Activated naive CD4-positive, alpha-beta T cell treated with anti-CD3 and anti-CD28 coated beads, Interleukin-2, amount 50 U/mL, for 72 hours (primary cell): ENCODE measurements around the gene BCR. TPM values are rescaled to one million over a fixed set of nuclear protein-coding genes. Genes with fewer than 3 reads are reported as not detected.
A peak's percentile ranks its signal among the peaks of the same experiment; 100 is the strongest.

ENCODE experiments used
- ATAC-seq, 2 donors: fragments of 150-1000 bp; cut with Tn5 transposase; 2 replicates each; pipeline ENCODE4 v1.10.0; 2021; ENCODE audit warnings: mild to moderate bottlenecking in 2 of 2, moderate library complexity in 2 of 2
- DNase-seq, 2 donors: peaks; one replicate each; pipeline ENCODE4 v3.0.0; 2021 to 2022; ENCODE audit warnings: low spot score in 2 of 2
- H3K27ac Mint-ChIP-seq, 2 donors: one replicate each; pipeline ENCODE4 v1.8.0; 2022; ENCODE audit warnings: mild to moderate bottlenecking in 2 of 2, mixed read lengths in 2 of 2
- H3K36me3 Mint-ChIP-seq, 2 donors: one replicate each; pipeline ENCODE4 v1.8.0; 2022; ENCODE audit warnings: mixed read lengths in 2 of 2
- H3K9me3 Mint-ChIP-seq, 2 donors: one replicate each; pipeline ENCODE4 v1.8.0; 2022; ENCODE audit warnings: mixed read lengths in 2 of 2
- total RNA-seq, 2 donors: library from RNA; stranded (reverse); gene quantifications; one replicate each; pipeline ENCODE4 v1.2.3, GENCODE V29; 2022

The BCR gene
- total RNA-seq, 2 donors from 2014 or later = 44.9 to 63.7 TPM

DNA sequence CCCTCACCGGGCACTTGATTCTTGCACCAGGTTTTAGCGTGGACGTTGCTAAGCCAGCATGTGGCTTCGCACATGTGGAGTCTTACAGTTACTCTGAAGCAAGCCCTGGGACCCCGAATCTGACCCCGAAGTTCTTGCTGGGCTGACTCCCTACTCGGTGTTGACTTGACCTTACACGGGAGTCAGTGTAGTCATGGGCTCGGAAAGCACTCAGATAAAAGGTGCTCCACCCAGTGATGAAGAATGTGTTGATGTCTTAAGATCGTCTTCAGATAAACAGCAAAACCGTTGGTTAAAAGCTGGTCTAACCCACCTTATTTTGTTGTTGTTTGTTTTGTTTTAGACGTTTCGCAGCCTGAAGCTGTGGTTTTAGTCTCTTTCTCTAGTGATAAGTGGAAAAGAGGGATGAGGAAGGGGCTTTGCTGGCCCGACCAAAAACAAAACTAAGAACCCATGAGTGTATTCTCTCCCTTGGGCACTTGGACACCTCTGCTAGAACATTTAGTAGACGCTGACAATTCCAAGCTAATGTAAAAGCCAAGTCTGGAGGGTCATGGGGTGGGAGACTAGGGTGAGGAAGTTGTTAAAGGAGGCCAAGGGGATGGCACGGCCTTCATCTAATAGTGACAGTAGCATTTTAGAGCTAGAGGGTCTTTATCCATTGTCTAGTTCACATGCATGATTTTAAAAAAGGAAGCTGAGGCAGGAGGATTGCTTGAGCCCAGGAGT lies 69.9 kb downstream of the BCR start:
- DNase-seq = no peak
- Mint-ChIP-seq H3K36me3 (peaks cover 4 to 14% of the 10 kb centered on the region in 2 donors), H3K27ac (peak overlapping the region; percentile 50 to 82), H3K9me3 (no peaks in the 10 kb centered on the region)
- ATAC-seq = no peak

GRCh38 chr22:23250785-23251363 lies 70.6 kb downstream of the BCR start:
- no peak for DNase-seq
- Mint-ChIP-seq H3K36me3 (peaks cover 4 to 14% of the 10 kb centered on the region in 2 donors), H3K9me3 (no peaks in the 10 kb centered on the region), H3K27ac (peak overlapping the region in 1 of 2 donors; percentile 82)
- no peak for ATAC-seq

DNA sequence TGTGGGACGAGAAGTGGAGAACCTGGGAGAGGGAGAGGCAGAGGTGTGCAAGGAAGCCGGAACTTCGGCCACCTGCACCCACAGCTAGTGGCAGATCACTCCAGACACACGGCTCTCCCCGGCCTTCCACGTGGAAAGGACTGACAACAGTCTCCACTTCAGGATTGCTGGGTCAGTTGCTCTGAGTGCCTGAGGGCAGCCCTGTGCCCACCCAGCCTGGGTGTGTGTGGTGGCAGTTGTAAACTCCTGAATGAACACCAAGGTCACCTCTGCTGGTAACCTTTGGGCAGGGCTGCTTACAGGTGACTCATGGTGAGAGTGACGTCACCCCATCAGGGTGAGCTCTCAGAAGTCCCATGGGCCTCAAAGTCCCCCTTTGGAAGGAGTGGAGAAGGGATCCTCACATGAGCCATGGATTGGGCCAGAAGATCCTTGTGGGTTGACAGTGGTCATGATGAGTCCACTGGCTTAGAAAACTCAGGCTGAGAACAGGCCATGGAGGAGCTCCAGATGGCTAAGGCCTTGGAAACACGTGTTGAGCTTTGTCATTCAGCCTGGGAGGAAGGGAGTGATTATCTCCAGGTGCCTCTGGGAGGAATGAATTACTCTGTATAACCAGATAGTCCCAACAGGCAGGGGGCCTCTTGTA lies 71.3 kb downstream of the BCR start:
- DNase-seq (no peak), ATAC-seq (peak; percentile 78 to 88)
- no peak overlapping the region for H3K27ac Mint-ChIP-seq

GRCh38 chr22:23253475-23254055 lies 73.3 kb downstream of the BCR start:
- Mint-ChIP-seq H3K9me3 (no peaks in the 10 kb centered on the region), H3K27ac (peak overlapping the region in 1 of 2 donors; percentile 46), H3K36me3 (peaks cover 4% of the 10 kb centered on the region in 2 donors)
- DNase-seq (no peak), ATAC-seq (no peak)

More for the DNA sequence above, 71.3 kb downstream of the BCR start:
- Mint-ChIP-seq H3K9me3 (no peaks in the 10 kb centered on the region), H3K36me3 (peaks cover 4 to 14% of the 10 kb centered on the region in 2 donors)

GRCh38 chr22:23255506-23256170 lies 75.3 kb downstream of the BCR start:
- H3K27ac Mint-ChIP-seq = peak overlapping the region; percentile 62 to 86
- DNase-seq (no peak), ATAC-seq (no peak)
- H3K9me3 Mint-ChIP-seq = no peaks in the 10 kb centered on the region
- peaks cover 4% of the 10 kb centered on the region in 2 donors for H3K36me3 Mint-ChIP-seq

DNA sequence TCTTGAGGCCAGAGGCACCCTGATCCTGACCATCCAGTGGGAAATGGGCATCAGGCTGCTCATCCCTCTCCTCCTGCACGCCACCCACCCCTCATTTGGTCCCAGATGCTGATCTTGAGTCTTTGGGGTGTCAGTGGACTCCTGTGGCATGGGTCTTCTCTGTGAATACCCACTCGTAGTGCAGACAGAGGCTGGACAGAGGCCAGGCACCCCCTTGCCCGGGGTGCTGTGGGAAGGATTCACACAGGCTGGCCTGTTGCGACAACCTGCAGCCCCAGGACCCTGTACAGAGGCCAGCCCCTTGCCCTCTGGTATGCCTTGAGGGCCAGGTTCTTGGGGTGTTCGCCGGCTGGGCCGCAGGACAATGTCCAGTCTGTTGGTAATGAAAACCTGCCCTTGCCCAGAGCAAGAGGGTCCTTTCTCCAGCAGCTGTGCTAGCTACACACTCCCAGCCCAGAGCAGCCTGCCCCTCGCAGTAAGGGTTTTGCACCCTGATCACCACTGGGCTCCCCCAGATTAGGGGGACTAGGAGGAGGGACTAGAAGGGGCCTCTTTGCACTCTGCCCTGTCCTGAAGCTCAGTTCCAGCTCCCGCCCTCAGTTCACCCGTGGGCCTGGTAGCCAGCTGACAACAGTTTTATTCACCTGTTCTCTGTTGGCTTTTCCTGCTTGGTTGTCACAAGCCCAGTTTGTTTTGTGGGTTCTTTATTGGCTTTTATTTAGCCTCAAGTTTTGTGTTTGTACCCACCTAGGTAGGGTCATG lies 76.0 kb downstream of the BCR start:
- Mint-ChIP-seq H3K36me3 (peaks cover 4% of the 10 kb centered on the region in 2 donors), H3K27ac (peak overlapping the region; percentile 62 to 86), H3K9me3 (no peaks in the 10 kb centered on the region)
- ATAC-seq (no peak), DNase-seq (no peak)

GRCh38 chr22:23256986-23257888 lies 76.9 kb downstream of the BCR start:
- peak overlapping the region in 1 of 2 donors; percentile 62 for H3K27ac Mint-ChIP-seq
- peaks cover 4% of the 10 kb centered on the region in 2 donors for H3K36me3 Mint-ChIP-seq
- H3K9me3 Mint-ChIP-seq = no peaks in the 10 kb centered on the region
- ATAC-seq (no peak), DNase-seq (no peak)

GRCh38 chr22:23257889-23258825 lies 77.8 kb downstream of the BCR start:
- DNase-seq (no peak), ATAC-seq (no peak)
- Mint-ChIP-seq H3K9me3 (no peaks in the 10 kb centered on the region), H3K27ac (peak overlapping the region in 1 of 2 donors; percentile 74), H3K36me3 (peaks cover 4% of the 10 kb centered on the region in 2 donors)

GRCh38 chr22:23258826-23259170 lies 78.5 kb downstream of the BCR start:
- DNase-seq = no peak
- no peak for ATAC-seq
- no peak overlapping the region for H3K27ac Mint-ChIP-seq
- peaks cover 2% of the 10 kb centered on the region in 2 donors for H3K36me3 Mint-ChIP-seq
- no peaks in the 10 kb centered on the region for H3K9me3 Mint-ChIP-seq

- H3K9me3 Mint-ChIP-seq = no peaks in the 10 kb centered on the region
- DNase-seq = no peak
These were observed 79.8 kb downstream of the BCR start for GRCh38 chr22:23259916-23260644.

GRCh38 chr22:23260645-23261581 lies 80.6 kb downstream of the BCR start:
- ATAC-seq (no peak), DNase-seq (no peak)
- Mint-ChIP-seq H3K9me3 (no peaks in the 10 kb centered on the region), H3K27ac (no peak overlapping the region), H3K36me3 (no peaks in the 10 kb centered on the region)

More at GRCh38 chr22:23259916-23260644, 79.8 kb downstream of the BCR start:
- Mint-ChIP-seq H3K36me3 (no peaks in the 10 kb centered on the region), H3K27ac (peak overlapping the region; percentile 41 to 93)
- no peak for ATAC-seq

GRCh38 chr22:23261900-23262450 lies 81.7 kb downstream of the BCR start:
- no peaks in the 10 kb centered on the region for H3K9me3 Mint-ChIP-seq
- H3K27ac Mint-ChIP-seq = no peak overlapping the region
- H3K36me3 Mint-ChIP-seq = no peaks in the 10 kb centered on the region
- no peak for ATAC-seq
- no peak for DNase-seq
